Endothelial cell of hepatic sinusoid (primary cell): ENCODE results near the gene TM4SF1.
"Not testable (repeated sequence)": the region's sequence is repeated elsewhere in the genome, so short reads cannot be mapped to it uniquely, and the experiment has no call there.

Experiments
- in situ Hi-C: cut with HindIII; loops from 2 replicates; pipeline ENCODE4 v1.10.0; 2017; ENCODE audit warnings: low sequenced_read_pairs

The TM4SF1 gene

DNA sequence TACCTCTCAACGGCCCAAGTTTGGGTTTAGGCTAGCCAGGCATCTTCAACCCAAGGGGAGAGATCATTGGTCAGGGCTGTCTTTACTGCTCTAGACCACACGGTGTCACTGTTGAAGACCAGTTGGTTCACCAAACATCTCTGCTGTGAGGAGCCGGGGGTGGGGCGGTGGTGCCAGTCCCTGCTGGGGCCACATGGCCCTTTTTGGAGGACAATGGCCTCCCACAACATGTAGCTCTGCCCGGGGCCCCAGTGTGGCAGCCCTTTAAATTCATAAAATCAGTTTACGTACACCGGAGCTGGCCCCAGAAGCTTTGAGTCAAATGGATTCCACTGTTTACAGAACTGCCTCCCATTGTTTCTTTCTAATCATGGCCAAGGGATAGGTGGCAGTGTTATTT is 24.9 kb downstream of the TM4SF1 start:
- in situ Hi-C loops = loop anchor here (10.0 kb wide), 1 partner anchor 112 kb away; no protein-coding TSS in a partner anchor

DNA sequence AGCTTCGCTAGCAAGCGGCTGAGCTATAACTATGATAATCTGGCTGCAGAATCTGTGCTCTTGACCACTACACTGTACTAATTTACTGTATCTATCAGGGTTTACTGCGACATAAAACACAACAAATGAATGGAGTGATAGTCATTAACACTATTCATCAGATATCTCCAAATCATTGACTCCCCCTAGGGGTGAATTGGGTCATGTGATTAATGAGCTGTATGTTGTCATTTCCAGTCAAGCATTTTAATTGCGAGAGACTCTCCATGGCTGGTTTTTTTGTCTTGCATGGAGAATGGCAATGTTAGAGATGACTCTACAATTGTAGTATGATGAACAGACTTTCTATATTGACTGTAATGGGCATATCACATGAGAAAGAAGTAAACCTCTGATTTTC is 33.5 kb downstream of the TM4SF1 start:
- in situ Hi-C loops = loop anchor here (5.0 kb wide), 1 partner anchor 33 kb away; the partner anchor contains the start of gene TM4SF1

DNA sequence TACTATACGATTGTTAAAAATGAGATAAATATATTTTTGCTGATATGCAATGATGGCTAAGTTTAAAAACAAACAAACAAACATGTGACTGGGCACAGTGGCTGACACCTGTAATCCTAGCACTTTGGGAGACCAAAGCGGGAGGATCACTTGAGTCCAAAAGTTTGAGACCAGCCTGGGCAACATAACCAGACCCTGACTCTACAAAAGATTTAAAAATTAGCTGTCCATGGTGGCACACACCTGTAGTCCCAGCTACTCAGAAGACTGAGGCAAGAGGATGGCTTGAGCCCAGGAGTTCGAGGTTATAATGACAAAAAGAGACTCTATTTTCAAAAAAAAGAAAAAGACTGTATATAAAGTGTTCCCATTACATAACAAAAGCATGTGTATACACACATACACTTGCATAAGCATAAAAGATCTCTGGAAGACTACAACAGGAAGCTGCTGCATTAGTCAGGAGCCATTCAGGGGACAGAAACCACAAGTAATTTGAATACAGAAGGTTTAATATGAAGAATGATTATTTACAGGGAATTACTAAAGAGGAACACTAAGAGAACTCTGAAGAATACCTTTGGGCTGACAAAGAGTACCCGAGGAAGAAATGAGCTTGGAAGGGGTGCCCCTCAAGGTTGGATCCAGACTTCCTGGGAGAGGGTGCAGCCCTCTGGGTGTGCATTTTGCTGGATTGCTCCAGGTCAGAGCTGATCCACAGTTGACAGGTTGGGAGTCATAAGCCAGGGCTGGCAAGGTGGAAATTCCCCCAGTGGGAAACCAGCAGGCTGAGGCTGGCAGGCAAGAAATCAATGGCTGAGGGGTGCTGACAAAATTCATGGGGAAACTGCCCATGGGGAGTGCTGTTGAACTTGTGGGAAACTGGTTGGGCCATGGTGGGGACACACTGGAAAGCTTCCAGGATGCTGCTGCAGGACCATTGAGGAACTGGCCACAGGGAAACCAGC is 34.8 kb downstream of the TM4SF1 start:
- in situ Hi-C loops = loop anchor here (5.0 kb wide), 1 partner anchor 35 kb away; the partner anchor contains the start of gene TM4SF1

DNA sequence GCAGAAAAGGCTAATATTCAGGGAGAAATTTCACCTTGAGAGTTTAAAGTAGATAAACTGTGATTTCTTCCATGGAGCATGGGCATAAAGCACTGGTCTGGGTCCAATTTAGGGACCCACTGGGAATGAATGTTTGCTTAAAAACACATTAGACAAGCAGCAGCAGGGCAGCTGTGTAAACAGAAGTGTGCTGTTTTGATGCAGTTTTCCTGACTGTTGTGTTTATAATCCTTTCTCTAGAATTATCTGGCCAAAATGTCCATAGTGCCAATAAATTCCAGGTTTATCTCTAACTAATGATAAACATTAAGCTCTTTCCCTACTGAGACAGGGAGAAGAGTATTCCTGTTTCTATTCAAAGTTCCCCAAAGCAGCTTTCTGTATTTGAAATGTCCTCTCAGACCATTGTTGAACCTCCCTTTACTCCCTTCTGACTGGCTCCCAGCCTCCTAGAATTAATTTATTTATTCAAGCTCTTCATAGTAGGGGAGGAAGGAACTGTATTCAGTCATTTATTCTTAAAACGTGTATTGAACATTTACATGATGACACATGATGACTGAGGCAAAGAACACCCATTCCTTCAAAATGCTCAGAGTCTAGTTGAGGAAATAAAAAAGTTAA is 37.0 kb downstream of the TM4SF1 start:
- in situ Hi-C loops = loop anchor here (5.0 kb wide), 1 partner anchor 37 kb away; the partner anchor contains the start of gene TM4SF1

DNA sequence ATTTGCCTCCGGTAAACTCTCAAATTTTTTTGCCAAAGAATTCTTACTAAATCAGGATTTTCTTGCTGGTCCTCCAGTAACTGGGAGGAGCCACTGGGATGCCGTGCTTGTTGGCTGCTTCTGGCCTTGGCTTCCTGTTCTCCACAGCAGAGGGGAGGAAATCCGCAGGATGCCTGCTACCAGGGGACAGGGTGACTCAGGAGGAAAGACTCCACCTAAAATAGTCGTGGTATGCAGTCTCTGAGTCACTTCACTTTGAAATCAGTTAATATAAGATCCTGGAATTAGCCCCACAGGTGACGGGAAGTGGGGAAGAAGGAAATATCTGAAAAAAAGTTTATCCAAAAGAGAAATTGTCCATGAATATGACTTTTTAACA is 37.5 kb downstream of the TM4SF1 start:
- in situ Hi-C loops = loop anchor here (5.0 kb wide), 1 partner anchor 37 kb away; the partner anchor contains the start of gene TM4SF1

DNA sequence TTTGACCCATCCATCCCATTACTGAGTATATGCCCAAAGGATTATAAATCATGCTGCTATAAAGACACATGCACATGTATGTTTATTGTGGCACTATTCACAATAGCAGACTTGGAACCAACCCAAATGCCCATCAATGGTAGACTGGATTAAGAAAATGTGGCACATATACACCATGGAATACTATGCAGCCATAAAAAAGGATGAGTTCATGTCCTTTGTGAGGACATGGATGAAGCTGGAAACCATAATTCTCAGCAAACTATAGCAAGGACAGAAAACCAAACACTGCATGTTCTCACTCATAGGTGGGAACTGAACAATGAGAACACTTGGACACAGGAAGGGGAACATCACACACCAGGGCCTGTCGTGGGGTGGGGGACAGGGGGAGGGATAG is 40.0 kb downstream of the TM4SF1 start:
- in situ Hi-C loops = not testable (repeated sequence)

DNA sequence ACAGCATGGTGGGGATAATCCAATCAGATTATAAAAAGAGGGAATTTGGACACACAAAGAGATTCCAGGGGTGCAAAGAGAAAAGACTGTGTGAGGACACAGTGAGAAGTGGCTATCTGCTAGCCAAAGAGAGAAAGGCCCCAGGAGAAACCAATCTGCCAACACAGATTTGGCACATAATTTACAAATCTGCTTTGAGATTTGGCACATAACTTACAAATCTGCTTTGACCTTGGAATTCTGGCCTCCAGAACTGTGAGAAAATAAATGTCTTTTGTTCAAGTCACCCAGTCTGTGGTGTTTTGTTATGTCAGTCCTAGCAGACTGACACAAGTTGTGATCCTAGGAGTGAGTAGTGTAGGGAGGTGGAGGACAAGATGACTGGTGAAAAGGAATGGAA is 40.5 kb downstream of the TM4SF1 start:
- in situ Hi-C loops = no loop called here

DNA sequence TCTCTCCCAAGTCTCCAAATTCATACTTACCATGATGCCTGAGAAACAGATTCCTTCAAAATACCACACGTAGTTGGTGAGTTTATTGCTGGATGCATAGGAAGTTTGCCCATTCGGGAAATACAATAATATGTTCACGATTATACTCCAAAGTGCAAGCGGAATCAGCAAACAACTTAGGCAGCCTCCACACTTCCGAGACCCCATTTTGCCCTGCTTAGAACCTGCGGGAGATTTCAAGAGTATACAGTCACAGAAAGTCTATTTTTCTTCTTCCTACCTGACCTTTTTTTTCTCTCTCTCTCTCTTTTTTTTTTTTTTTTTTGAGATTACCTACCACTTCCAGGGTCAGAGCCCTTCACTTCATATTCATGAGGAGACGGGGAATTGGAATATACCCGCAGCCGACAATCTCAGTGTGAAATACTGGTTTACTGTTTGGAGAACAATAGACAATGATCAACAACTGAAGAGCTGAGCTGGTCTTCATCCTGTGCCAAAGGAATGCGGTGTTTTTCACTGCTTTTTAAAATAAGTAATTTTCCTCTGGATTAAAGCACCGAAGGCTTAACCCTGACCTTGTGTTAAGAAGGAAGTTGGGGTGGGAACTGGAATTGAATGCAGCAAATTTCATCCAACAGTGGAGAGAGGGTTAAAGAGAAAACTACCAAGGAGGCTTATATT is 44.1 kb downstream of the TM4SF1 start, which contains the start of gene TM4SF18:
TM4SF18 (minus strand) TSS at position 461 of the 684 bp plus-strand sequence; CDS start at position 207, 254 bp downstream.
- in situ Hi-C loops = no loop called here

DNA sequence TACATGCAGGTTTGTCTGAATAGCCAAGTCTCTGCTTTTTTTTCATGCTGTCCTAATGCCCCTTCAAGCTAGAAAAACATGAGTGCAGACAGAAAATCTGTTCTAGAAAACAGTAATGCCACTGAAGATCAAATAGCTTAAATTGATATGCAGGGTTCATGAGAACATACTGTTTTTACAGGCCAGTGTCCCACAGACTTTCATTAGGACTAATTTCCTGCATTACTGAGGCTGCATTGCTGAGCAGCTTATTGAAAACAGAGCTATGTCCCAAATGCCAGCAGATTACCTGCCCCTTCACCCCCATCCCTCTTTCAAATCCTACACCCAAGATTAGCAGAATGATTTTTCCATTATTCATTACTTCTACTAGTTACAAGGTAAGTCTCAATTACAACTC is 44.7 kb downstream of the TM4SF1 start:
- in situ Hi-C loops = no loop called here

DNA sequence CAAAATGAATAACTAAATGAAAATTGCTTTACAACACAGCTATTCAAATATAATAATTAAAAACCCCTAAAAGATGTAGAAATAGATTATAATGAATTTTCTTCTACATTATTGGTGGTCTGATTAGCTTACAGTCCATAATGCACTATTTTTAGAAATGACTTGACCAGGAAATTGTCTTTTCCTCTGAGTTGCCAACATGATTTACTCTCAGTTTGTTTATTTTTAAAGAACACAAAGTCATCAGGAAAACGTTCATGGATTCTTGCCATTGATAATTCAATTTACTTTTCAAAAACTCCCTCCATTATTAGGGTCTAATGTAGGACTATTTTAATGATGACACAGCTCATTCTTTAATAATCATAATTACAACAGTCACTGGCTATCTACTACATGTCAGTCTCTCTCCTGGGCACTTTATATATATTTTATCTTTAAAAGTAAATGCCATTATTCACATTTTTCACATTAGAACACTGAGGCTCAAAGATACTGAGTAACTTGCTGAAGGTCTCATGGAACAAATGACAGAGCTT is 45.2 kb downstream of the TM4SF1 start:
- in situ Hi-C loops = no loop called here

DNA sequence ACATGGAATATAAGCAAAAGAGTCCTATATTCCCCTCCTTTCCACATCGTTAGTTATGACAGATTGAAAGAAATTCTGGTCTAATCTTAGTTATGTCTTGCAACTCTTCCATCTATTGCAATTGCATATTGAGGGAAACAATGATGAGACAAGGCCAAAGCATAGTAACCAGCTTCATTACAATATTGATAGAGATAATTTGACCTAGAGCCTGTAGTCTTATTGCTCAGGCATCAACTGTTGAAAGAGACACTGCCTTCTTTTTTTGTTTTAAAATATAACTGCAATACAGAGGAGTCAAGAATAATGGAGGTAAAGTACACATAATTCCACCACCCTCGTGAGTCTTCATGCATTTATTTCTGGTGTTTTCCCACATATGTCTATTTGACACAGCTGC is 46.1 kb downstream of the TM4SF1 start:
- in situ Hi-C loops = no loop called here

DNA sequence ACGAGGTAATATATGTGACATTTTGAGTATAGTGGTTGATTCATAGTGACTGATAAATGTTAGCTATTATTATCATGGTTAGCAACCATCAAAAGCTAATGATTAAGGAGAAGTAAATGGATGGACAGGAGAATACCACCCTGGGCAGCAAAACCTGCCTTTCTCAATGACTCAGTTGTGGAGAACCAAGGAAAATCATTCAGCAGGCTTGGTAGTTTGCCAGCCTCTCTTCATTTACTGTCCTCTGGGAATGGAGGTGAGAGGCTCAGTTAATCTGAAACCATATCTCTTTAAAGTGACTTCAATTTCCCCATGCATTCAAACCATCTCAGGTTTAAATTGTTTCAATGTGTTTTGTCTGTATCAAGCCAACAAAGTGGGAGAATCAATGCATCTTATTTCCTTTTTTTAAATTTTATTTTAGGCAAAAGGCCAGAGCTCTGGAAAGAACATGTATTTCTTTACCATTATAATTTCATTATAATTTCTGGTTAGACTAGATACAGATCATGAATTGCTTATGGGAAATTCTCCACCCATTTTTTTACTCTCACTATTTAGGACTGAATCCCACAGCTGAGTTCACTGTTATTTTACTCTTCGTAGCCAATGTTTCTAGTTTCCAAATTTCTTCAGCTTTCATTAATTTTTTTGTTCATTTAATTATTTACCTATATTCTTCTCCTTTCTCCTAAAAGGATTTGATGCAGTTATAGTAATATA is 46.7 kb downstream of the TM4SF1 start:
- in situ Hi-C loops = no loop called here

DNA sequence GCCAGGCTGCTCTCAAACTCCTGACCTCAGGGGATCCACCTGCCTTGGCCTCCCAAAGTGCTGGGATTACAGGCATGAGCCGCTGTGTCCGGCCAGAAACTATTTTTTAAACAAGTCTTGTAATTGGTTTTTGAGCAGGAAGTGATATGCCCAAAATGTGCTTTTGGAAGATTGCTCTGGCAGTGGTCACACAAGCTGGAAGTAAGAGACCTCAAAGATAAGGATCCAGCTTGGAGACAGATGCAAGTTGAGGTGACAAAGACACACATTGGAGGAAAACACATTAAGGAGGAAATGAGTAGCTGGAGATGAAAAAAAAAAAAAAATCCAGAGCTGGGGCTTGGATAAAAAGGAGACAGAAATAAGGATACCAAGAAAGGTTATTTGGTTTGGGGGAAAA is 50.3 kb downstream of the TM4SF1 start:
- in situ Hi-C loops = no loop called here

DNA sequence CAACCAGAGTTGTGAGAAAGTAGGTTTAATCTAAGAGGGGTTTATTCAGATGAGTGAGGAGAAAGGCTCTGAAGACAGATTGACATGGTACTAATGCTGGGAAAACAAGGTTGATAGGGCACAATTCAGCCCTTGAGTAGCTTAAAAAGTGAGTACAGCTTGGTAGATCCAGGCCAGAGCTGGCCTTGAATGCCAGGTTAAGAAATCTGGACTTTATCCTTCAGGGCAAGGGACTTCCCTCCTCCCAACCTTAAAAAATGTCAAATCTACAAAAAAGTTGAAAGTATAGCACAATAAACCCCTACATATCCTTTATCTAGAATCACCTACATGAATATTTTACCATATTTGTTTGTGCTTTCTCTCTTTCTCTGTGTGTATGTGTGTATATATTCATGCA is 51.9 kb downstream of the TM4SF1 start:
- in situ Hi-C loops = no loop called here

DNA sequence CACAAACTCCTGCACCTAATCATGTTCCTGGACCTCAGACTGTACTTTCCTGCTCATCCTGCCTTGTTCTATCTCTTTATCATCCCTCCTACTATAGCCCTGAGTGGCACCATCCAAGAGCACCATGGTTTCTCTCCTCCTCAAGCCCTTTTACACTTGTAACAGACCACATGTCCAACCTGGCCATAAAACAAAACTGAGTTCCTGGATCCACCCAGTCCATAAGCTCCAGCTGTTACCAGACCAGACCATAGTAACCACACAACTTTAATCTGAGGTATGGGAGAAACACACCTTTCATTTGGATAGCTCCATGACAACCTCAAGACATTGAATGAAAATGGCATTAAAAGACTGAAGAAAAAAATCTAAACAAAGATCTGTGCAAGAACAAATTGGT is 53.1 kb downstream of the TM4SF1 start:
- in situ Hi-C loops = no loop called here

DNA sequence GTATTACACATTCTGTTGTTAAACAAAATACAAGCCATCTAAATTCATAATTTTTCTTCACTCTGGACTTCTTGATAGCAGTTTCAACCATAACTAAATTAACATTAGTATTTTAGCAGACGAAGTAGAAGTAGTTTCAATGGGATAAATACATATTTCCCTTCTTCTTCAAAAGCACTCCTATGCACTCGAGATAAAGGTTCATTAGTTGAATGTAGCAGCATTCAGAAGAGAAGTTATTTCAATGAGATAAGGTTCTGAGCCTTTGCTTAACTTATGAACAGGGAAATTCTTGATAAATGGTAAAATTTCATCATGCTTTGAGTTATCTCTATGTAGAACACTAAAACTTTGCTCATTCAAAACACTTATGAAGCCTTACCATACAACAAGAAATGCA is 55.8 kb downstream of the TM4SF1 start:
- in situ Hi-C loops = no loop called here

DNA sequence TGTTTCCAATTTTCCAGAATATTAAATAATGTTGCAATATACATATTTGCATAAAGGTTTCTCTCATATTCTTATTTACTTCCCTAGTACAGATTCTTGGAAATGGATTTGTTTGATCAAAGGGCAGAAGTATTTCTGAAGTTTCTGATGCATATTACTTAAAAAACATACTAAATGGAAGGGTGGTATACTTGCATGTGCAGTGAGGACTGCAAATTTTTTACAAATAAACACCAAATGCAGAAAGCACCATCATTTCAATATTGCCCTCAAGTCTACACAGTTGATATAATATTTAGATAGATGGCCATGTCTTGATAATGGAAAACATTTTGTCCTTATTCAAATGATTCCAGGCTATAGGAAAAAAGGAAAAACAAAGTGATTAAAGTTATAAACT is 56.3 kb downstream of the TM4SF1 start:
- in situ Hi-C loops = no loop called here

DNA sequence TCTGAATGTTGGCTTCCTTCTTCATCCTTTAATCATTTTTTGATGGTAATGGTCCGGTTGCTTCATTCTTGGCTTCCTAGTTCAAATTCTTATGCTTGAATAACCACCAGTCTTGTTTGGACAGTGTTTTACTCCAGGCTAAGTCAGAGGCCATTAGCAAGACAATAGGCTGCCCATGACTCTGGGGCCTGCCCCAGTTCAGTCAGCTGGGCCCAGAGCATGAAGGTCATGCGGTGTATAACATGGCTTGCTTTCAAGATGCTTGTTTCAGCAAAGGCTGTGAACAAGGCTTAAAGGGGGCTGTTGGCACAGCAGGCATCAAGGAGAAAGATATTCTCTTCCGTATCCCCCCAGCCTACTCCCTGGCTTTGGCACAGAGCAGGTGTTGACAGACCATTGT is 57.7 kb downstream of the TM4SF1 start:
- in situ Hi-C loops = no loop called here
